Measurements from ENCODE around the gene SECTM1.

Gene SECTM1

GRCh38 chr17:82281502-82282238, 51.9 kb downstream of the SECTM1 start:
- POLR2A ChIA-PET = no interaction called here
- CTCF ChIA-PET = interaction anchor here (1.0 kb wide), 1 partner anchor 17 kb away, joined by 3 read pairs; no protein-coding TSS in a partner anchor

GRCh38 chr17:82281076-82281475, 52.5 kb downstream of the SECTM1 start:
- no peak overlapping the region for H3K4me3 ChIP-seq (ENCODE audit: low read depth, low read length)
- POLR2A ChIA-PET = no interaction called here
- no peak for TF ChIP-seq CTCF (IDR thresholded peaks at IDR 0.05; ENCODE audit: insufficient read depth, low read length, missing control alignments)
- no peak for DNase-seq (ENCODE audit: low read depth, low spot score)
- CTCF ChIA-PET = no interaction called here

More at GRCh38 chr17:82281502-82282238, 51.9 kb downstream of the SECTM1 start:
- no peak for TF ChIP-seq CTCF (IDR thresholded peaks at IDR 0.05; ENCODE audit: insufficient read depth, low read length, missing control alignments)
- no peak for DNase-seq (ENCODE audit: low read depth, low spot score)
- H3K4me3 ChIP-seq (ENCODE audit: low read depth, low read length) = no peak overlapping the region

DNA sequence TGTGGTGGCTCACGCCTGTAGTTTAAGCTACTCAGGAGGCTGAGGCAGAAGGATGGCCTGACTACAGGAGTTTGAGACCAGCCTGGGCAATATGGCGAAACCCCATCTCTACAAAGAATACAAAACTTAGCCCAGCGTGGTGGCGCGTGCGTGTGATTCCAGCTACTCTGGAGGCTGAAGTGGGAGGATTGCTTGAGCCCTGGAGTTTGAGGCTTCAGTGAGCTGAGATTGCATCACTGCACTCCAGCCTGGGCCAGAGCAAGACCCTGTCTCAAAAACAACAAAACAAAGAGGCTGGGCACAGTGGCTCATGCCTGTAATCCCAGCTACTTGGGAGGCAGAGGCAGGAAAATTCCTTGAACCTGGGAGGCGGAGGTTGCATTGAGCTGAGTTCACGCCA, 53.0 kb downstream of the SECTM1 start:
- CTCF ChIA-PET = no interaction called here

DNA sequence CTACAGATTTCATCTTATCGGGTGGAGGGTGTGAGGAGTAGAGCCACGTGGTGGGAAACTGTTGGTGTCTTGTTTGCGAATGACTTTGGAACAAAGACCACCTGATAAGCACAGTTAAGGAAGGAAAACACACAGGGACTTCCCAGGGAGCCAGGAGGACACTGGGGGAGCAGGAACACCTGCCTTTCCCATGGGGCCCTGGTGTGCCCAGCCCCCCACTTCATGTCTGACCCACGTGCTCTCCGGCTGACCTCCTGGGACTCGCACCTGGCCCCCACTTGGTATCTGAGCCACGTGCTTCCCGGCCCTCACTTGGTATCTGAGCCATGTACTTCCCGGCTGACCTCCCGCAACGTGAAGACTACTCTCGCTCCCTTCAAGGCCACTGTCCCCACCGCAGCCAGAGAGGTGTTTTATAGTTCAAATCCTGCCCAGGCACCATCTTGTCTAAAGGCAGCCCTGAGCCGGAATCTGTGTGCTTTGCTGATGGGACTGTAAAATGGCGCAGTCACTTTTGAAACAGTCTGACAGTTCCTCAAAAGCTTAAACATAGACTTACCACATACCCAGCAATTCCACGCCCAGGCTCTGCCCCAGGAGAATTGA, 54.7 kb downstream of the SECTM1 start:
- ChIA-PET POLR2A (no interaction called here), CTCF (no interaction called here)
- H3K4me3 ChIP-seq (ENCODE audit: low read depth, low read length) = no peak overlapping the region
- DNase-seq (ENCODE audit: low read depth, low spot score) = no peak
- TF ChIP-seq CTCF (IDR thresholded peaks at IDR 0.05; ENCODE audit: insufficient read depth, low read length, missing control alignments) = no peak

More for the DNA sequence above, 53.0 kb downstream of the SECTM1 start:
- POLR2A ChIA-PET = no interaction called here
- DNase-seq (ENCODE audit: low read depth, low spot score) = no peak
- no peak for TF ChIP-seq CTCF (IDR thresholded peaks at IDR 0.05; ENCODE audit: insufficient read depth, low read length, missing control alignments)
- no peak overlapping the region for H3K4me3 ChIP-seq (ENCODE audit: low read depth, low read length)

GRCh38 chr17:82278308-82278707, 55.3 kb downstream of the SECTM1 start:
- POLR2A ChIA-PET = no interaction called here

More at GRCh38 chr17:82278308-82278707, 55.3 kb downstream of the SECTM1 start:
- no peak for TF ChIP-seq CTCF (IDR thresholded peaks at IDR 0.05; ENCODE audit: insufficient read depth, low read length, missing control alignments)
- DNase-seq (ENCODE audit: low read depth, low spot score) = no peak
- no peak overlapping the region for H3K4me3 ChIP-seq (ENCODE audit: low read depth, low read length)
- CTCF ChIA-PET = no interaction called here
